SW480 (cell line): Measurements from ENCODE around the gene KRTAP21-1.
"Not testable (repeated sequence)": the region's sequence is repeated elsewhere in the genome, so short reads cannot be mapped to it uniquely, and the experiment has no call there.

ENCODE experiments used
- DNase-seq: peaks from one replicate; pipeline ENCODE4 v3.0.0-alpha.2; 2016; ENCODE audit warnings: low spot score

Gene KRTAP21-1

GRCh38 chr21:30755328-30755727 lies at the start of gene KRTAP21-1:
TSS of gene KRTAP21-1 (minus strand) at chr21:30755428. CDS start at chr21:30755378, 50 bp downstream.
- DNase-seq: not testable (repeated sequence)

GRCh38 chr21:30800605-30801004 lies 45.4 kb upstream of the KRTAP21-1 start:
- no peak for DNase-seq

- DNase-seq: no peak
These were observed 38.5 kb upstream of the KRTAP21-1 start for GRCh38 chr21:30793581-30794314.

DNA sequence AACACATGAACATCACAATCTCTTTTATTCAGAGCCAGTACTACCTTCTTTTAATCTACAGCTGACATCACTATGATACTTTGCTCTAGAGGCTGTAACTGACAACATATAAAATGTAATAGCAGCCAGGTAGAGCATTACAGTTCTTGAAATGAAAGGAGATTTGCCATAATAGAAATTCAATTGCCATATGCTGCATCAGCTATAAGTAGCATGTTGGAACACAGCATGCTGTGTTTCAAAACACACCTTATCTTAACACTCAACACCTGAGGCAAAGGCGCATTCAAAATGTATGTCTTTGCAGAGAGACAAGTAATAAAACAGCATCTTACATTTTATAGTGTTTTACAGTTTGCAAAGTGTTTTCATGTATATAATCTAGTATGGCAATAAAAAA lies 24.0 kb upstream of the KRTAP21-1 start:
- DNase-seq: no peak

DNA sequence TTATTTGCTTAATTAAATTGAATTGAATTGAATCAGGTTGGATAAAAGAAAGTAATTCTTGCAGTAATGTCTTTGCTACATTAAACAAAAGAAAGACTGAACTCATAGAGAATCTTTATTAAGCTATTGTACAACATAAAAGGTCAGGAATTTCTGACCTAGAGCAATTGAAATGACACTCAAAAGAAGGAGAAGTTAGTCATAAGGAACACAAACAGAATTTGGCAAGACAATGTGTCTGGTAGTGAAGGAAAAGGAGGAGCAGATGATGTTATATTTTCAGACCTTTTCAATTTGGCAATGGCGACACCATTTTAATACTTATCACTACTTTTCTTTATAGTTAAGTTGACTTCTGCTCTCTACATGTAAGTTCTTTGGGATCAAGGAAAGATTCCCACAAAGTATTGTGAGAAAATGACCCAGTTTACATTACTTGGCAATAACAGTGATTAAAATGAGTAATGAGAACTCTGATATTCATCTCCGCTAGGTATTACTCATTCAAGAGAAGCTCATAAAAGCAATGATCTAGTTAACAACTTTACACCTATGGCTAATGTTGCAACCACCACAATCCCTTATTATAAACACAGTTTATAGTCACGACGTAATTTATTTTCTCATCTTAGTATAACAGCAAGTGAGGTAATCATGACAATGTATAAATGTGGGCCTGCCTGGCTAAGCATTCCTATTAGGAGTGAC lies 14.7 kb upstream of the KRTAP21-1 start:
- no peak for DNase-seq

GRCh38 chr21:30760776-30761175 lies 5.5 kb upstream of the KRTAP21-1 start:
- DNase-seq: no peak

DNA sequence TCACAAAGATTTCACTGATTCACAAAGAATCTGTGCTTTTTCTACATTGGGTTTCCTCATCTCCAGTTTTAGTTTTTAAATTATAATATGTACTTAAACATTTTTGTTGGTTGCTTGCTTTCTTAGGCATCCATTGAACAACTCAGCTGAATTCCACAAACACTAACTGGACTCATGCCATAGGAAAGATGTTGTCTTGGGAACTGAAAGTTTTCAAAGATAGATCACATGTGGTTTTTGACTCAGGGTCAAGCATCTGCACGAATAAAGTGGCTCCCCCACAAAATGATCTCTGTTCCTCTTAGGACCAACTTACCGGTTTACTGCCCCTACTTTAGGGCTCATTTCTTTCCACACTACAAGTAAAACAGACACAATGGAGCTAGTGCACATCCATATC lies 3.1 kb upstream of the KRTAP21-1 start:
- DNase-seq: no peak

- DNase-seq: no peak
These were observed 8.1 kb downstream of the KRTAP21-1 start, which contains the start of gene KRTAP21-2 for GRCh38 chr21:30747159-30747558. TSS of gene KRTAP21-2 (minus strand) at chr21:30747259. CDS start at chr21:30747202, 57 bp downstream.

GRCh38 chr21:30740462-30740861 lies 14.8 kb downstream of the KRTAP21-1 start:
- DNase-seq: no peak

GRCh38 chr21:30733026-30733425 lies 22.2 kb downstream of the KRTAP21-1 start:
- peak; percentile 32 for DNase-seq

DNA sequence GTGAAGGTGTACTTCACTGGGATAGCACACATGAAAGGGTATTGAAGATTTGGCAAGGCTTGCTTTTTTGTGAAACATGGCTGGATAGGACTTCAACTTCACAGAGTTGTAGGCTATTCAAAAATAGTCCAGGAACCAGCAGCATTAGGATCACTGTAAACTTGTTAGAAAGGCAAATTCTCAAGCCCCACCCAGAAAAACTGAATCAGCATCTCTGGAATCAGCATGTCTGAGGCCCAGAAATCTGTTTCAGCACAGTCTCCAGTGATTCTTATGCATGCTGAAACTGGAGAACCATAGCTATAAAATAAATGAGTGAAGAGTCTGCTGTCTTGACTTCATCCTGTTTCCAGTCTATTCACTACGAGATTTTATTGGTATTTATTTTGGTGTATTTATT lies 28.5 kb downstream of the KRTAP21-1 start:
- DNase-seq: no peak

DNA sequence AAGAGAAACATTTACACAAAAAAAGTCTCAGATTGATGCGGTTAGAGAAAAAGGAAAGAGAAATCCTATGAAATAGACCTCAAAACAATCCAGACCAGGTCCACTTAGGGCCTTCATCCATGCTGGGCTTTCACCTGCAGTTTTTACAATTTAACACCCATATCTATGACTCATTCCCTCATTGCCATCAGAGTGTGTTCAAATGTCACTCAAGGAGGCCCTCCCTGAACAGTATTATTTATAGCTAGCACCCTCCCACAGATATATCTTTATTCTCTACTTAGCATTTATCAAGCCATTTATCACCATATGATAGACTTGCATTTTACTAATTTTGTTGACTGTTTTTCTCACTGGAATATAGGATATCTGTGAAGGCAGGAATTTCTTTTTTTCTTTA lies 35.8 kb downstream of the KRTAP21-1 start:
- DNase-seq: peak; percentile 74

DNA sequence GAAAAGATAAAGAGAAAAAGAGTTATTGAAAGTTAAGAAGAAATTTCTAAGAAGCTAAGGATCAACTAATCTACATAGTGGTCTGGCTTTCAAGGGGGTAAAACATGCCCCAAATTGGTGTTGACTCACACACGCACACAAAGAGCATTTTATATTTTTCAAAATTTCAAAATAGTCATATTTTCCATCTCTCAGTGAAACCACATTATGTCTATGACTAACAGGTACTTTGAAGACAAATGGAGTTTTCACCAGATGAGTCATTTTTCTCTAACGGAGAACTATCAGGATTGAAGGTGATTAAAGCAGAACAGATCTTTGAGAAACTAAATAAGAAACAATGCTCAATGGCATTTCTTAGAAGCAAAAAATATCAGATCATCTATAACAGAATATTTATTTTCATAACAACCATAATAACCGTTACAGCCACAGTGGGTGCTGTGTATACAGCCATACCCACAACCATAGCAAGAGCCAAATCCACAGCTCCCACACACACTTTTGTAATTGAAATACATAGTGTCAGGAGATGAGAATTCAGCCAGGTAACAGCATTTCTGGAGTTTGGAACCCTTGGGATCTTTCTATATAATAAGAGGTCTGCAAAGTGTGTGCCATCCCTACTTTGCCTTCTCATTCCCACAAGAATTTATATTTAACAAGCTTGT lies 36.9 kb downstream of the KRTAP21-1 start, which contains the start of gene KRTAP21-3:
TSS of gene KRTAP21-3 (minus strand) at position 539 of the 671 bp plus-strand sequence. CDS start at position 521, 18 bp downstream.
- peak; percentile 68 for DNase-seq

DNA sequence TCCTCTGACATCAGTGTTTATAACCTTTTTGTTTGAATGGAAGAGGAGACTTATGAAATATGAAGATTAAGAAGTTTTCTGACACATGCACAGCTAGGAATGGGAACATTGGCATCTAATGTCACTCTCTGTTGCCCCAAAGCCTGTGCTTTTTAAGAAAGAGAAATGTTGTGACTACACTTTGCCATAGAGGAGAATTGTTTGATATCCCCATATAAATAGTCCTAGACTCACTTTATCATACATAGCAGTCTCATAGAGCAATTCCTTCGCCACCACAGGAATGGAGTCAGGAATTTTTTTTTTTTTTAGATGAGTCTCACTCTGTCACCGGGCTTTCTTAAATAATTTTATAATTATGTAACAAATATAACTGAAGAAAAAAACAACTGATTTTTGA lies 38.1 kb downstream of the KRTAP21-1 start:
- DNase-seq: no peak

- no peak for DNase-seq
These were observed 40.3 kb downstream of the KRTAP21-1 start for GRCh38 chr21:30714946-30715345.

DNA sequence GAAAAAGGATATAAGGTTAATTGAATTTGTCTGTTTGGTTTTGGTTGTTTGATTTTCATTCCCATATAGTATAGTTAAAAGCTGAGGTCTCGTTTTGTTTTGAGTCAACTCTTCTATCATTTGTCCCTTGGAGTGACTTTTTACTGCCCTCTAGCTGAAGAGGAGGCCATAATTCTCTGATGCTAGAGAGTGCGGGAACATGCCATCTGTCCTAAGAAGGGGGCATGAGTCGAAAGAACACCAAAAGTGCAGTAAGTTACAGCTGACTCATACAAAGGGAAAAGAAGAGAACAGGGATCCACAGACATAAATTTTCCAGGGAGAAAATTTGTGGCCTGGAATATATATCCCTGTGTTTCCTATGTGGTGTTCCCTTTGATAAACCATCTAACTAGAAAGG lies 40.8 kb downstream of the KRTAP21-1 start:
- no peak for DNase-seq

- DNase-seq: no peak
These were observed 41.5 kb downstream of the KRTAP21-1 start for GRCh38 chr21:30713766-30714165.

DNA sequence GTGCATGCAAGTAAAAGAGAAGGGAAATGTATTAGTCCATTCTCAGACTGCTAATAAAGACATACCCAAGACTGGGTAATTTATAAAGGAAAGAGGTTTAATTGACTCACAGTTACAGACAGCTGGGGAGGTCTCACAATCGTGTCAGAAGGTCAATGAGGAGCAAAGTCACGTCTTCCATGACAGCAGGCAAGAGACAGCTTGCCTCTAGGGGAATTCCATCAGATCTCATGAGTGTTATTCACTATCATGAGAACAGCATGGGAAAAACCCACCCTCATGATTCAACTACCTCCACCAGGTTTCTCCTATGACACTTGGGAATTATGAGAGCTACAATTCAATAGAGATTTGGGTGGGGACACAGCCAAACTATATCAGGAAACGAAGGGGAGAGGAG lies 44.7 kb downstream of the KRTAP21-1 start:
- DNase-seq: no peak

- DNase-seq: no peak
These were observed 47.8 kb downstream of the KRTAP21-1 start for GRCh38 chr21:30707409-30707808.
